ENCODE measurements around the gene RHD. TPM values are rescaled to one million over a fixed set of nuclear protein-coding genes. Genes with fewer than 3 reads are reported as not detected.
"Not testable (repeated sequence)": the region's sequence is repeated elsewhere in the genome, so short reads cannot be mapped to it uniquely, and the experiment has no call there.

Gene RHD
- total and polyA plus RNA-seq, 2 donors (not counting 1 experiment from before 2014, with no cell fraction given): not detected

- H3K4me1 Mint-ChIP-seq; H3K9me3 Mint-ChIP-seq (ENCODE audit: insufficient read depth); H4K20me1 ChIP-seq (ENCODE audit: control insufficient read depth, insufficient read depth, low read length, poor library complexity, severe bottlenecking); H3K27ac ChIP-seq (ENCODE audit: low read length in 2 of 2); H2AFZ ChIP-seq (ENCODE audit: insufficient read depth, low read depth, low read length, poor library complexity, severe bottlenecking); H3K4me1 ChIP-seq (ENCODE audit: control insufficient read depth in 2 of 2, insufficient read depth in 2 of 2, low read length in 2 of 2); H3K4me3 Mint-ChIP-seq; DNase-seq; ATAC-seq (ENCODE audit: low read depth); intact Hi-C loops (cut with micrococcal nuclease); H3K36me3 ChIP-seq (replicated peaks in 1 of 2; ENCODE audit: control extremely low read depth in 1 of 2, control insufficient read depth in 1 of 2, extremely low read depth in 1 of 2, insufficient read depth in 2 of 2, low read length in 1 of 2); CTCF ChIA-PET; H3K9me3 ChIP-seq (ENCODE audit: control extremely low read depth in 1 of 3, control insufficient read depth in 2 of 3, insufficient read depth in 1 of 3, low read length in 2 of 3); H3K4me3 ChIP-seq (ENCODE audit: control extremely low read depth in 1 of 5, extremely low read depth in 1 of 5, insufficient read depth in 1 of 5, low read depth in 2 of 5, low read length in 4 of 5); H3K4me2 ChIP-seq (replicated peaks; ENCODE audit: low read depth, low read length, poor library complexity, severe bottlenecking); H3K27me3 Mint-ChIP-seq; H3K79me2 ChIP-seq (ENCODE audit: control insufficient read depth, insufficient read depth, low read length); H3K27me3 ChIP-seq (replicated peaks in 1 of 4; ENCODE audit: control extremely low read depth in 1 of 4, control insufficient read depth in 3 of 4, insufficient read depth in 4 of 4, low read length in 3 of 4); H3K27ac Mint-ChIP-seq; H3K9ac ChIP-seq (ENCODE audit: low read length): not testable (repeated sequence)
- 94% methylated on average over 5 of the region's 9 CpGs for WGBS (ENCODE audit: insufficient coverage)
- POLR2A ChIA-PET: interaction anchor here (0.6 kb wide), 1 partner anchor 678 kb away, joined by 5 read pairs; no protein-coding TSS in a partner anchor
These were observed 48.1 kb downstream of the RHD start for GRCh38 chr1:25320314-25320938.

DNA sequence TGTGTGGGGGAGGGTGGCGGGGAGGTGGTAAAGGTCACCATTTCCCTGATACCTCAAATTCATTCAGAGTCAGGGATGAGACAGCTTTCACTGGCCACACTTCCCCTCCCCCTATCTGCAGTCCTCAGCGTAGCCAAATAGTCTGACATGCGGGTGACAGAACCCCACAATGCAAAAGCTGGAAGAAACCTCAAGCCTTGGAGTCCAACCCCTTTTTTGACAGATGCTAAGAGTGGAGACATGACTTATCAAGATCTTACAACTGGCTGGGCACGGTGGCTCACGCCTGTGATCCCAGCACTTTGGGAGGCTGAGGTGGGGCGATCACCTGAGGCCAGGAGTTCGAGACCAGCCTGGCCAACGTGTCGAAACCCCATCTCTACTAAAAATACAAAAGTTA lies 49.8 kb downstream of the RHD start:
- H3K4me2 ChIP-seq (replicated peaks; ENCODE audit: low read depth, low read length, poor library complexity, severe bottlenecking); H3K4me1 ChIP-seq (ENCODE audit: control insufficient read depth in 2 of 2, insufficient read depth in 2 of 2, low read length in 2 of 2); H3K27ac Mint-ChIP-seq; H3K79me2 ChIP-seq (ENCODE audit: control insufficient read depth, insufficient read depth, low read length); H4K20me1 ChIP-seq (ENCODE audit: control insufficient read depth, insufficient read depth, low read length, poor library complexity, severe bottlenecking); H3K36me3 ChIP-seq (replicated peaks in 1 of 2; ENCODE audit: control extremely low read depth in 1 of 2, control insufficient read depth in 1 of 2, extremely low read depth in 1 of 2, insufficient read depth in 2 of 2, low read length in 1 of 2); ATAC-seq (ENCODE audit: low read depth); DNase-seq; H3K27ac ChIP-seq (ENCODE audit: low read length in 2 of 2); H3K27me3 Mint-ChIP-seq; H3K4me1 Mint-ChIP-seq; H3K4me3 Mint-ChIP-seq; CTCF ChIA-PET; H3K9me3 ChIP-seq (ENCODE audit: control extremely low read depth in 1 of 3, control insufficient read depth in 2 of 3, insufficient read depth in 1 of 3, low read length in 2 of 3); POLR2A ChIA-PET; H3K9me3 Mint-ChIP-seq (ENCODE audit: insufficient read depth); H3K9ac ChIP-seq (ENCODE audit: low read length); intact Hi-C loops (cut with micrococcal nuclease); H3K4me3 ChIP-seq (ENCODE audit: control extremely low read depth in 1 of 5, extremely low read depth in 1 of 5, insufficient read depth in 1 of 5, low read depth in 2 of 5, low read length in 4 of 5); H2AFZ ChIP-seq (ENCODE audit: insufficient read depth, low read depth, low read length, poor library complexity, severe bottlenecking); H3K27me3 ChIP-seq (replicated peaks in 1 of 4; ENCODE audit: control extremely low read depth in 1 of 4, control insufficient read depth in 3 of 4, insufficient read depth in 4 of 4, low read length in 3 of 4): not testable (repeated sequence)
- no CpG with 5 or more reads among the region's 9 CpGs for WGBS (ENCODE audit: insufficient coverage)

DNA sequence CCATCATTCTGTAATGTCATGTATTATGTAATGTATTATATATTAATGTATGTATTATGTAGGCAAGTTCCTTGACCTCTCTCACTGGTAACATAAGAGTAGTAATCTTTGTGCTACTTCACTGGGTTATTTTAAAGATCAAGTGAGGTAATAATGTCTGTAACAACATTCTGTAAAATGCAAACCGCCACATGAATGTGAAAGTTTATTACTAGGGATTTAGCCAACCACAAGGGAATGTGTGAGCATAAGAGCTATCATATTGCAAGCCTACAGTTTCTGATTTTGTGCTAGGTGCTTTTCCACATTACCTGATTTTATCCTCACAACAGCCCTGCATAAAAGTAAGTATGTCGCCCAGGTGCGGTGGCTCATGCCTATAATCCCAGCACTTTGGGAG lies 52.1 kb downstream of the RHD start:
- ATAC-seq (ENCODE audit: low read depth); H2AFZ ChIP-seq (ENCODE audit: insufficient read depth, low read depth, low read length, poor library complexity, severe bottlenecking); H3K4me3 Mint-ChIP-seq; H3K9me3 Mint-ChIP-seq (ENCODE audit: insufficient read depth); H3K9ac ChIP-seq (ENCODE audit: low read length); intact Hi-C loops (cut with micrococcal nuclease); H3K27me3 ChIP-seq (replicated peaks in 1 of 4; ENCODE audit: control extremely low read depth in 1 of 4, control insufficient read depth in 3 of 4, insufficient read depth in 4 of 4, low read length in 3 of 4); H3K27ac ChIP-seq (ENCODE audit: low read length in 2 of 2); DNase-seq; H3K9me3 ChIP-seq (ENCODE audit: control extremely low read depth in 1 of 3, control insufficient read depth in 2 of 3, insufficient read depth in 1 of 3, low read length in 2 of 3); H3K27me3 Mint-ChIP-seq; H3K4me1 ChIP-seq (ENCODE audit: control insufficient read depth in 2 of 2, insufficient read depth in 2 of 2, low read length in 2 of 2); H3K4me2 ChIP-seq (replicated peaks; ENCODE audit: low read depth, low read length, poor library complexity, severe bottlenecking); H4K20me1 ChIP-seq (ENCODE audit: control insufficient read depth, insufficient read depth, low read length, poor library complexity, severe bottlenecking); H3K36me3 ChIP-seq (replicated peaks in 1 of 2; ENCODE audit: control extremely low read depth in 1 of 2, control insufficient read depth in 1 of 2, extremely low read depth in 1 of 2, insufficient read depth in 2 of 2, low read length in 1 of 2); H3K4me1 Mint-ChIP-seq; POLR2A ChIA-PET; H3K4me3 ChIP-seq (ENCODE audit: control extremely low read depth in 1 of 5, extremely low read depth in 1 of 5, insufficient read depth in 1 of 5, low read depth in 2 of 5, low read length in 4 of 5); H3K79me2 ChIP-seq (ENCODE audit: control insufficient read depth, insufficient read depth, low read length); CTCF ChIA-PET; H3K27ac Mint-ChIP-seq: not testable (repeated sequence)
- WGBS (ENCODE audit: insufficient coverage): no CpG with 5 or more reads among the region's 3 CpGs

GRCh38 chr1:25327864-25328790 lies 55.8 kb downstream of the RHD start:
- H3K27me3 Mint-ChIP-seq; H3K4me1 ChIP-seq (ENCODE audit: control insufficient read depth in 2 of 2, insufficient read depth in 2 of 2, low read length in 2 of 2); H3K4me3 ChIP-seq (ENCODE audit: control extremely low read depth in 1 of 5, extremely low read depth in 1 of 5, insufficient read depth in 1 of 5, low read depth in 2 of 5, low read length in 4 of 5); H3K36me3 ChIP-seq (replicated peaks in 1 of 2; ENCODE audit: control extremely low read depth in 1 of 2, control insufficient read depth in 1 of 2, extremely low read depth in 1 of 2, insufficient read depth in 2 of 2, low read length in 1 of 2); POLR2A ChIA-PET; H3K27ac Mint-ChIP-seq; CTCF ChIA-PET; H3K9me3 ChIP-seq (ENCODE audit: control extremely low read depth in 1 of 3, control insufficient read depth in 2 of 3, insufficient read depth in 1 of 3, low read length in 2 of 3); H2AFZ ChIP-seq (ENCODE audit: insufficient read depth, low read depth, low read length, poor library complexity, severe bottlenecking); DNase-seq; H3K27ac ChIP-seq (ENCODE audit: low read length in 2 of 2); ATAC-seq (ENCODE audit: low read depth); H3K9me3 Mint-ChIP-seq (ENCODE audit: insufficient read depth); H4K20me1 ChIP-seq (ENCODE audit: control insufficient read depth, insufficient read depth, low read length, poor library complexity, severe bottlenecking); H3K4me3 Mint-ChIP-seq; H3K4me2 ChIP-seq (replicated peaks; ENCODE audit: low read depth, low read length, poor library complexity, severe bottlenecking); intact Hi-C loops (cut with micrococcal nuclease); H3K27me3 ChIP-seq (replicated peaks in 1 of 4; ENCODE audit: control extremely low read depth in 1 of 4, control insufficient read depth in 3 of 4, insufficient read depth in 4 of 4, low read length in 3 of 4); H3K79me2 ChIP-seq (ENCODE audit: control insufficient read depth, insufficient read depth, low read length); H3K9ac ChIP-seq (ENCODE audit: low read length): not testable (repeated sequence)
- no CpG with 5 or more reads among the region's 17 CpGs for WGBS (ENCODE audit: insufficient coverage)
- peaks cover 18% of the 10 kb centered on the region for H3K4me1 Mint-ChIP-seq
